ENCODE measurements around the gene DCLK1.

DCLK1 gene

DNA sequence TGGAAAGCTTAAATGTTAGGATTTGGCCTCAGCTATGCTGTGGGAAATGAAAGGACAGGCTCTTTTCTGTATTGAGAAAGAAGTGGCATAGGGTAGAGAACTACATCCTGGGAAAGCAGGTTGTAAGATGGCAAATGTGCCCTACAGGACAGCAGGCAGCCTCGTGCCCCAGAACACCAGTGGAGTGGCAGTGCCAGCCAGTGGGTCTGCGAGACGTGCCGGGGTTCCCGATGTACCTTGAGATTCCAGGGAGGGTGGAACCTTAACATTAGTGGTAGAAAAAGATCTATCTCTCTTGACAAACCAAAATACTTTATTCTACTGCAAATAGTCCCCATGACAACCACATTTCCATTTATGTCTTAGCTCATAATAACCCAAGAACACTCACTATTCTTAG lies 42.7 kb downstream of the DCLK1 start:
- no peak for TF ChIP-seq POLR2AphosphoS5 (IDR thresholded peaks at IDR 0.05; ENCODE audit: low read depth, low read length)
- no peak for TF ChIP-seq TAF1 (IDR thresholded peaks at IDR 0.05; ENCODE audit: borderline replicate concordance, insufficient read depth, low read length)

DNA sequence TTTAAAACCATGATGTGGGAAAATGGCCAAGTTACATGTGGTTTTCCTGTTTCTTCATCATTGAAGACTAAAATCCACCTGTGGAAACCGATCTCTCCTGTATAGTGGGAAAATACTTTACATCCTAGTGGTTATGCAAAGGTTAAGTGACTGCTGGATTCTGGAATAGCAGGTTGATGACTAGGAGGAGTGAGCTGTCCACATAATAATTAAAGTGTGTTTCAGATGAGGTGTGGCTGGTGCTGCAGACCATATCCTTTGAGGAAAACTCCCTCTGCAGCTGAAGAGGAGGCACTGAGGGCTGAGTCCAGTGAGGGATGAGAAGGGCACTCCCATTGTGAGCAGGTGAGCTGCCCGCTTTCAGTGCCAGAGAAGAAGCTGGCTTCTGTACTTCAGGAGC lies 43.2 kb downstream of the DCLK1 start:
- TF ChIP-seq POLR2AphosphoS5 (IDR thresholded peaks at IDR 0.05; ENCODE audit: low read depth, low read length): no peak
- no peak for TF ChIP-seq SIN3A (IDR thresholded peaks at IDR 0.05; ENCODE audit: borderline replicate concordance, insufficient read depth, low read length)
- TF ChIP-seq, protein P1, sequence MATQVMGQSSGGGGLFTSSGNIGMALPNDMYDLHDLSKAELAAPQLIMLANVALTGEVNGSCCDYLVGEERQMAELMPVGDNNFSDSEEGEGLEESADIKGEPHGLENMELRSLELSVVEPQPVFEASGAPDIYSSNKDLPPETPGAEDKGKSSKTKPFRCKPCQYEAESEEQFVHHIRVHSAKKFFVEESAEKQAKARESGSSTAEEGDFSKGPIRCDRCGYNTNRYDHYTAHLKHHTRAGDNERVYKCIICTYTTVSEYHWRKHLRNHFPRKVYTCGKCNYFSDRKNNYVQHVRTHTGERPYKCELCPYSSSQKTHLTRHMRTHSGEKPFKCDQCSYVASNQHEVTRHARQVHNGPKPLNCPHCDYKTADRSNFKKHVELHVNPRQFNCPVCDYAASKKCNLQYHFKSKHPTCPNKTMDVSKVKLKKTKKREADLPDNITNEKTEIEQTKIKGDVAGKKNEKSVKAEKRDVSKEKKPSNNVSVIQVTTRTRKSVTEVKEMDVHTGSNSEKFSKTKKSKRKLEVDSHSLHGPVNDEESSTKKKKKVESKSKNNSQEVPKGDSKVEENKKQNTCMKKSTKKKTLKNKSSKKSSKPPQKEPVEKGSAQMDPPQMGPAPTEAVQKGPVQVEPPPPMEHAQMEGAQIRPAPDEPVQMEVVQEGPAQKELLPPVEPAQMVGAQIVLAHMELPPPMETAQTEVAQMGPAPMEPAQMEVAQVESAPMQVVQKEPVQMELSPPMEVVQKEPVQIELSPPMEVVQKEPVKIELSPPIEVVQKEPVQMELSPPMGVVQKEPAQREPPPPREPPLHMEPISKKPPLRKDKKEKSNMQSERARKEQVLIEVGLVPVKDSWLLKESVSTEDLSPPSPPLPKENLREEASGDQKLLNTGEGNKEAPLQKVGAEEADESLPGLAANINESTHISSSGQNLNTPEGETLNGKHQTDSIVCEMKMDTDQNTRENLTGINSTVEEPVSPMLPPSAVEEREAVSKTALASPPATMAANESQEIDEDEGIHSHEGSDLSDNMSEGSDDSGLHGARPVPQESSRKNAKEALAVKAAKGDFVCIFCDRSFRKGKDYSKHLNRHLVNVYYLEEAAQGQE (IDR thresholded peaks at IDR 0.05; ENCODE audit: insufficient read depth in 1 of 2, low read depth in 2 of 2, low read length in 2 of 2): no peak
- TF ChIP-seq FOXP2 (optimal IDR thresholded peaks at IDR 0.05; ENCODE audit: borderline replicate concordance, extremely low read depth, extremely low read length, insufficient read depth): no peak

DNA sequence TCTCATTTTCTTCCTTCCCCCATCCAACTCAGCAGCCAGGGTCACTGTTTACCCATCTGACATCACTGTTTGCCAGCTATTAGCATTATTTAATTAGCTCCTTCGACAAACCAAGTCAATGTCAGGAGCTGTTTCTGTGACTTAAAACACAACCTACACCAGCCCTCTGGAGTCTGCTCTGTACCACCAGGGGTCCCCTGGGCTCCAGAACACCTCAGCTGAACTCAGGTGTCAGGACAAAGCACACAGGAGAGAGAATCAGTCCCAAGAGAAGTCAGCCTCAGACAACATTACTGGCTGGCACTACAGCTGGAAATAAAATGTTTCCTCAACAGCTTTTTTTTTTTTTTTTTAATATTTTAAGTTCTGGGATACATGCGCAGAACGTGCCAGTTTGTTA lies 45.1 kb downstream of the DCLK1 start:
- TF ChIP-seq, protein P1 (IDR thresholded peaks at IDR 0.05; ENCODE audit: insufficient read depth in 1 of 2, low read depth in 2 of 2, low read length in 2 of 2): no peak
- TF ChIP-seq POLR2AphosphoS5 (IDR thresholded peaks at IDR 0.05; ENCODE audit: low read depth, low read length): no peak
- no peak for TF ChIP-seq SIN3A (IDR thresholded peaks at IDR 0.05; ENCODE audit: borderline replicate concordance, insufficient read depth, low read length)
- TF ChIP-seq TAF1 (IDR thresholded peaks at IDR 0.05; ENCODE audit: borderline replicate concordance, insufficient read depth, low read length): no peak
- no peak for TF ChIP-seq FOXP2 (optimal IDR thresholded peaks at IDR 0.05; ENCODE audit: borderline replicate concordance, extremely low read depth, extremely low read length, insufficient read depth)

DNA sequence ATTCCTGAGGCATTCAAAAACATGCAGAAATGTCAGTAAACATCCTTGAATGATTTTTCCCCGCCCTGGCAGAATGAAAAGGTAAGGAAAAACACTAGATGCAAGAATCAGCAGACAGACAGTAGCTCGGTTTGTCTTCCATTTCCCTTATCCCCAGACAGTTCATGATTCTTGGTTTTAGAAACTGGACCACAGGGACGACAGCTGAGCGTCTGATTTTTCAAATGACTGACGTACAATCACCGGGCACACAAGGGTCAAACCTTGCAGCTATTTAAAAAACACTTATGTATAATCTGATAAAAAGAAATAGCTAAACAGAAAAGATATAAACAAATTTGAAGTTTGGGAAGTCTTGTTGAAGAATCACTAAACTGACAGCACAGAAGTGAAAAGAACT lies 47.1 kb downstream of the DCLK1 start:
- TF ChIP-seq TAF1 (IDR thresholded peaks at IDR 0.05; ENCODE audit: borderline replicate concordance, insufficient read depth, low read length) (no peak), SIN3A (IDR thresholded peaks at IDR 0.05; ENCODE audit: borderline replicate concordance, insufficient read depth, low read length) (no peak), FOXP2 (optimal IDR thresholded peaks at IDR 0.05; ENCODE audit: borderline replicate concordance, extremely low read depth, extremely low read length, insufficient read depth) (no peak), POLR2AphosphoS5 (IDR thresholded peaks at IDR 0.05; ENCODE audit: low read depth, low read length) (no peak)
- TF ChIP-seq, protein P1 (IDR thresholded peaks at IDR 0.05; ENCODE audit: insufficient read depth in 1 of 2, low read depth in 2 of 2, low read length in 2 of 2): no peak

DNA sequence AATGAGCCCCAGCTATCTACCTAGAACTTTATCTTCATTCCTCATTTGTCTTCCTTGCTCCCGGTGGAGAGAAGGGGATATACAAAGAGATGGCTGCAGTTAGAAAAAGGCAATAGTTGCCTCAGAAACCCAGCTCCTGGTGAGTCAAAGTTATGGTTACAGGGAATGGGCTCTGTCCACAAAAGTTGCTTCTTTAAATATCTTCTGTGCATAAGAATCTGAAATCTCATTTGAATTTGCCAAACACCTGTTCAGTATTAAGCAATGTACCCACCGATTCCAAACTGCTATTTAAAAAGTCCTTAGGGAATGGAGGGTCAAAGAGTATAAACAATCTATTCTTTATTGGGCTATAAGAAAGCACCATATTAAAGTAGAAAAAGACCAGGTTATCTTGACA lies 48.4 kb downstream of the DCLK1 start:
- TF ChIP-seq POLR2AphosphoS5 (IDR thresholded peaks at IDR 0.05; ENCODE audit: low read depth, low read length) (no peak), TAF1 (IDR thresholded peaks at IDR 0.05; ENCODE audit: borderline replicate concordance, insufficient read depth, low read length) (no peak), FOXP2 (optimal IDR thresholded peaks at IDR 0.05; ENCODE audit: borderline replicate concordance, extremely low read depth, extremely low read length, insufficient read depth) (no peak), SIN3A (IDR thresholded peaks at IDR 0.05; ENCODE audit: borderline replicate concordance, insufficient read depth, low read length) (no peak)
- TF ChIP-seq, protein P1 (IDR thresholded peaks at IDR 0.05; ENCODE audit: insufficient read depth in 1 of 2, low read depth in 2 of 2, low read length in 2 of 2): no peak
